HUES64 (cell line): Measurements from ENCODE around the gene HACD3.
A peak's percentile ranks its signal among the peaks of the same experiment; 100 is the strongest.
"Not testable (repeated sequence)": the region's sequence is repeated elsewhere in the genome, so short reads cannot be mapped to it uniquely, and the experiment has no call there.

Experiments
- H3K27ac ChIP-seq: 2 replicates; pipeline ENCODE4 v1.7.0; 2013; ENCODE audit warnings: low read depth, low read length, inconsistent platforms
- H3K27me3 ChIP-seq: 2 replicates; pipeline ENCODE4 v1.6.1; 2013; ENCODE audit warnings: mild to moderate bottlenecking, low read length; ENCODE audit not compliant: insufficient read depth
- H3K36me3 ChIP-seq: 2 replicates; pipeline ENCODE4 v1.6.1; 2013; ENCODE audit warnings: mild to moderate bottlenecking, low read length; ENCODE audit not compliant: insufficient read depth
- H3K4me1 ChIP-seq: 2 replicates; pipeline ENCODE4 v1.6.1; 2013; ENCODE audit warnings: mild to moderate bottlenecking, low read length, moderate library complexity; ENCODE audit not compliant: insufficient read depth
- H3K4me3 ChIP-seq: 2 replicates; pipeline ENCODE4 v1.5.1; 2013; ENCODE audit warnings: mild to moderate bottlenecking, low read length, moderate library complexity
- H3K9ac ChIP-seq: 2 replicates; pipeline ENCODE4 v1.6.1; 2013; ENCODE audit warnings: mild to moderate bottlenecking, low read depth, low read length
- H3K9me3 ChIP-seq: 2 replicates; pipeline ENCODE4 v1.6.1; 2013; ENCODE audit warnings: low read depth, low read length; ENCODE audit not compliant: insufficient read depth
- WGBS: fragments of 150-250, 120-280 bp; methylation state at CpG from one replicate; pipeline ENCODE4 v1.1.7; 2013; ENCODE audit warnings: missing lambda C conversion rate; 5-methylcytosine and 5-hydroxymethylcytosine counted together

The HACD3 gene

GRCh38 chr15:65603134-65603533 lies 72.9 kb downstream of the HACD3 start:
- Histone ChIP-seq H3K9me3 (no peaks in the 10 kb centered on the region), H3K27ac (no peak overlapping the region), H3K4me1 (no peaks in the 10 kb centered on the region), H3K36me3 (peaks cover 79% of the 10 kb centered on the region), H3K27me3 (no peaks in the 10 kb centered on the region), H3K9ac (no peak overlapping the region), H3K4me3 (no peak overlapping the region)
- WGBS = 91% methylated on average over 2 of the region's 2 CpGs

GRCh38 chr15:65603559-65603958 lies 73.3 kb downstream of the HACD3 start:
- Histone ChIP-seq H3K4me3 (no peak overlapping the region), H3K27me3 (no peaks in the 10 kb centered on the region), H3K27ac (no peak overlapping the region), H3K9me3 (no peaks in the 10 kb centered on the region), H3K36me3 (peaks cover 75% of the 10 kb centered on the region), H3K9ac (no peak overlapping the region), H3K4me1 (no peaks in the 10 kb centered on the region)
- 80% methylated on average over 1 of the region's 1 CpG for WGBS

- peak within 1 kb of the TSS; percentile 93 for H3K9ac ChIP-seq
- H3K9me3 ChIP-seq = no peaks in the 10 kb centered on the region
- WGBS = under 1% methylated on average over 64 of the region's 64 CpGs
- peak within 1 kb of the TSS; percentile 86 for H3K4me3 ChIP-seq
- peaks cover 12% of the 10 kb centered on the region for H3K36me3 ChIP-seq
- H3K4me1 ChIP-seq = peaks cover 9% of the 10 kb centered on the region
- H3K27ac ChIP-seq = peak within 1 kb of the TSS; percentile 81
- H3K27me3 ChIP-seq = no peaks in the 10 kb centered on the region
These were observed 80.8 kb downstream of the HACD3 start, which contains the start of gene INTS14 for GRCh38 chr15:65610871-65611718. Gene INTS14, minus strand, starts transcription at chr15:65611131. Its CDS starts 3,751 bp downstream, at chr15:65607380.

GRCh38 chr15:65611888-65612615 lies 81.8 kb downstream of the HACD3 start:
- peak overlapping the region; percentile 77 for H3K9ac ChIP-seq
- no peaks in the 10 kb centered on the region for H3K9me3 ChIP-seq
- peak overlapping the region; percentile 81 for H3K27ac ChIP-seq
- peak overlapping the region; percentile 86 for H3K4me3 ChIP-seq
- peaks cover 3% of the 10 kb centered on the region for H3K36me3 ChIP-seq
- no peaks in the 10 kb centered on the region for H3K27me3 ChIP-seq
- peaks cover 9% of the 10 kb centered on the region for H3K4me1 ChIP-seq
- 80% methylated on average over 5 of the region's 5 CpGs for WGBS

GRCh38 chr15:65612616-65612946 lies 82.3 kb downstream of the HACD3 start:
- H3K36me3 ChIP-seq = no peaks in the 10 kb centered on the region; the same call in 1 of the 2 replicates
- peaks cover 9% of the 10 kb centered on the region for H3K4me1 ChIP-seq
- 94% methylated on average over 2 of the region's 2 CpGs for WGBS
- H3K27me3 ChIP-seq = no peaks in the 10 kb centered on the region
- no peaks in the 10 kb centered on the region for H3K9me3 ChIP-seq
- no peak overlapping the region for H3K4me3 ChIP-seq
- H3K9ac ChIP-seq = no peak overlapping the region
- no peak overlapping the region for H3K27ac ChIP-seq

- Histone ChIP-seq H3K9ac (no peak overlapping the region), H3K36me3 (no peaks in the 10 kb centered on the region), H3K27me3 (no peaks in the 10 kb centered on the region), H3K9me3 (no peaks in the 10 kb centered on the region), H3K27ac (no peak overlapping the region), H3K4me3 (no peak overlapping the region), H3K4me1 (peaks cover 11% of the 10 kb centered on the region)
- 89% methylated on average over 5 of the region's 6 CpGs for WGBS
These were observed 82.9 kb downstream of the HACD3 start for GRCh38 chr15:65612949-65613744.

GRCh38 chr15:65615887-65616286 lies 85.6 kb downstream of the HACD3 start:
- not testable (repeated sequence) for H3K4me3 ChIP-seq, H3K36me3 ChIP-seq, H3K9me3 ChIP-seq, H3K27ac ChIP-seq, H3K27me3 ChIP-seq, H3K9ac ChIP-seq
- 100% methylated on average over 1 of the region's 1 CpG for WGBS
- H3K4me1 ChIP-seq = peaks cover 24% of the 10 kb centered on the region

GRCh38 chr15:65618560-65619109 lies 88.4 kb downstream of the HACD3 start:
- H3K9me3 ChIP-seq = no peaks in the 10 kb centered on the region
- H3K4me1 ChIP-seq = peaks cover 14% of the 10 kb centered on the region
- H3K4me3 ChIP-seq = no peak overlapping the region
- no peak overlapping the region; the same call in 1 of the 2 replicates for H3K27ac ChIP-seq
- H3K9ac ChIP-seq = 0 out of 2 replicates have a peak overlapping the region, but pooled peaks have one; percentile 1
- no peaks in the 10 kb centered on the region for H3K36me3 ChIP-seq
- no peaks in the 10 kb centered on the region for H3K27me3 ChIP-seq
- WGBS = 25% methylated on average over 4 of the region's 5 CpGs

- H3K4me3 ChIP-seq = no peak overlapping the region
- no peaks in the 10 kb centered on the region for H3K9me3 ChIP-seq
- H3K4me1 ChIP-seq = peaks cover 14% of the 10 kb centered on the region
- H3K36me3 ChIP-seq = no peaks in the 10 kb centered on the region
- WGBS = 94% methylated on average over 5 of the region's 5 CpGs
- H3K9ac ChIP-seq = no peak overlapping the region
- H3K27me3 ChIP-seq = no peaks in the 10 kb centered on the region
- no peak overlapping the region for H3K27ac ChIP-seq
These were observed 89.5 kb downstream of the HACD3 start for GRCh38 chr15:65619626-65620290.

- no peak overlapping the region for H3K27ac ChIP-seq
- no peak overlapping the region for H3K9ac ChIP-seq
- WGBS = 90% methylated on average over 2 of the region's 2 CpGs
These were observed 90.6 kb downstream of the HACD3 start for GRCh38 chr15:65620833-65621232.

More at GRCh38 chr15:65620833-65621232, 90.6 kb downstream of the HACD3 start:
- no peak overlapping the region for H3K4me3 ChIP-seq
- no peaks in the 10 kb centered on the region for H3K27me3 ChIP-seq
- H3K36me3 ChIP-seq = no peaks in the 10 kb centered on the region
- no peaks in the 10 kb centered on the region for H3K9me3 ChIP-seq
- peaks cover 14% of the 10 kb centered on the region for H3K4me1 ChIP-seq
